ENCODE measurements around the gene PKP1.

DNA sequence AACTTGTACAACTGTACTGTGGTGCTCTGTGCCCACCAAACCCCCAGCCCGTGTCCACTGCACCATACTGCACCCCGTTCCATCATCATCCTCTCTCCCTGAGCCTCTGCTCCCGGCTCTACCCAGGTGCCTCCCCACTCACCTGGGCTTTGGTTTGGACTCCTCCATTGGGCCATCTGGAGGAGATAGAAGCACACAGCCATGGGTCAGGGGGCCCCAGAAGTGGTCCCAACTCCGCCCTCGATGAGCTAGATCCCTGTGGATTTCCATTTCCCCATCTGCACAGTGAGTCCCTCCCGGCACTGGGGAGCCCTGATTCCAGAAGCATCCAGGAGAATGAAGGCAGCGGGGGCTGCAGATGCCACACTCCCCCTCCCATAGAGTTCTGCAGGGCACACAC, 83.4 kb downstream of the PKP1 start:
- TF ChIP-seq, protein P1, sequence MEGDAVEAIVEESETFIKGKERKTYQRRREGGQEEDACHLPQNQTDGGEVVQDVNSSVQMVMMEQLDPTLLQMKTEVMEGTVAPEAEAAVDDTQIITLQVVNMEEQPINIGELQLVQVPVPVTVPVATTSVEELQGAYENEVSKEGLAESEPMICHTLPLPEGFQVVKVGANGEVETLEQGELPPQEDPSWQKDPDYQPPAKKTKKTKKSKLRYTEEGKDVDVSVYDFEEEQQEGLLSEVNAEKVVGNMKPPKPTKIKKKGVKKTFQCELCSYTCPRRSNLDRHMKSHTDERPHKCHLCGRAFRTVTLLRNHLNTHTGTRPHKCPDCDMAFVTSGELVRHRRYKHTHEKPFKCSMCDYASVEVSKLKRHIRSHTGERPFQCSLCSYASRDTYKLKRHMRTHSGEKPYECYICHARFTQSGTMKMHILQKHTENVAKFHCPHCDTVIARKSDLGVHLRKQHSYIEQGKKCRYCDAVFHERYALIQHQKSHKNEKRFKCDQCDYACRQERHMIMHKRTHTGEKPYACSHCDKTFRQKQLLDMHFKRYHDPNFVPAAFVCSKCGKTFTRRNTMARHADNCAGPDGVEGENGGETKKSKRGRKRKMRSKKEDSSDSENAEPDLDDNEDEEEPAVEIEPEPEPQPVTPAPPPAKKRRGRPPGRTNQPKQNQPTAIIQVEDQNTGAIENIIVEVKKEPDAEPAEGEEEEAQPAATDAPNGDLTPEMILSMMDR (optimal IDR thresholded peaks at IDR 0.05 in 1 of 3, IDR thresholded peaks at IDR 0.05 in 1 of 3, conservative IDR thresholded peaks at IDR 0.05 in 1 of 3; ENCODE audit: extremely low read depth in 1 of 3, insufficient read depth in 2 of 3, low read length in 3 of 3): no peak
- no peak for TF ChIP-seq EZH2 (IDR thresholded peaks at IDR 0.05; ENCODE audit: low read length)
